NCI-H446 treated with DMSO at 0.1 percent for 48 hours (cell line): ENCODE data around the gene SERPINE1.

Experiments used
- DNase-seq: peaks from one replicate; lab custom pipeline; 2025; lab: John Stamatoyannopoulos, UW

The SERPINE1 gene

GRCh38 chr7:101170617-101171441, 43.9 kb downstream of the SERPINE1 start:
- no peak for DNase-seq

- no peak for DNase-seq
Measured at GRCh38 chr7:101171442-101171837, 44.5 kb downstream of the SERPINE1 start.

DNA sequence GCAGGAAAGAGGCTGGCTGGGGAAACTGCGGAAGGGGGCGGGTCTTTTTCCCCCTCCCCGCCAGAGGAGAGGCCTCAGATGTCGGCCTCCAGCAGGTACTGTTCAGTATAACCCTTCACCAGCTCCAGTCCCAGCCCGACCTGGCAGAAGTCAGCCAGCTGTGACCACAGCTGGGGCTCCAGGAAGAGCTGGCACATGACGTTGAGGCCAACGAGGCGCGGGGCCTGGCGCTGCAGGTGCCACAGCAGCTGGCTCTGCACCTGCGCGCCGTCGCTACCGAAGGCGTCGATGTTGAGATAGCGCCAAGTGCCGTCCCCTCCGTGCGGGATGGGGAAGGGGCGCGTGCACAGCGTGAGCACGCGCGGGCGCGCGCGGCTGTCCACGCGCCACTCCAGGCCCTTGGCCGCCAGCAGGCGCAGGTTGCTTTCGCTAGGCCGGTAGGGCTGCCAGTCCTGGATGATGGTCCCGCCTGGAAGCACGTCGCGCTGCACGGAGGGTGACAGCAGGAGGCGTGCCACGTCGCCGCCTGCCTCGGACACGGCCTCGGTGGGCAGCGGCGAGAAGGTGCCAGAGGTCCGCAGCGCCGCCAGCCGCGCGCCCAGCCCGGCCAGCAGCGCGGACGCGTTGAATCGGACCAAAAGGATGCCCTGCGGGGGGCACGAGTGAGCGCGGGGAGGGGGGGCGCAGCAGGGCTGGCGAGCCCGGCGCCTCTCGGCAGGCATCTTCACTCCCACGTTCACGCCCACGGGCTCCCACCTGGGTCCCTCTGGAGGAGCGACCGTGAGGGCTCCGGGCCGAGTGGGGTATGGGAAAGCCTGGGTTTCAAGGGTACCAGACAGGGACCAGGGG, 45.3 kb downstream of the SERPINE1 start:
- no peak for DNase-seq

DNA sequence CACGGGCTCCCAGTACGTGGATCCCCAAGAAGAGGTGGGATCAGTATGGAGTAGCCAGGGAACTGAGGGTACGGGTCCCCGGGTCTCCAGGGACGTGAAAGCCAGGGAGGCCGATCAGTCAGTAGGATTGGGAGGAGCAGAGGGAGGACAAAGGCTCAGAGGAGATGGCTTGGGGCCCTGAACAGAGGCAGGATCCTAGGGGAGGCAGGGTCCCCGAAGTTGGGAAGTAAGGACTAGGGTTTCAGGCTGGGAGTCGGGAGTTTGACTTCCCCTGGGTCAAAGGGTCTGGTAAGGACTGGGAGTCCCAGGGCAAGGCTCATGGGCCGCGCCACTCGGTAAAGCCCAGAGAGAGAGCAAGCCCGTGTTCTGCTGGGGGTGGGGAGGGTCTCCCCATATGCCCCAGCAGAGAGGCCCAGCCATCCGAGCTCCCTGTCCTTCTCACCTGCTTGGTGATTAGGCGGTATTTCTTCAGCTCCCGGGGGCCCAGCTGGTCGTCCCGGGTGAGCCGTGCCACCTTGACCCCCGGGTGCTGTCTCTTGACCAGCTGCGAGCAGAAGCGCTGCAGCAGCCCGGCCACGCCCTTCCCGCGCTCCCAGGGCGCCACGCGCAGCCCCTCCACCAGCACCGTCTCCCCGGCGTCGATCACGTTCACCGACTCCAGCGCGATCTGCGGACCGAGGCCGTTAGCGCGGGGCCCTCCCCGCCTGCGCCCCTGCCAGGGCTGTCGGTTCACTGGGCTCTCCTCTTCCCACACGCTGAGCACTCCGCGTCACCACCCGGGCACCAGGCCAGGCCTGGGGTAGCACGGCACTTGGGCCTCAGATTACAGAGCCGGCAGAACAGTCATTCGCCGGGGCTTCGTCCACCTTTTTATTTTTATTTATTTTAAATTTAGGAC, 46.2 kb downstream of the SERPINE1 start:
- DNase-seq = no peak

DNA sequence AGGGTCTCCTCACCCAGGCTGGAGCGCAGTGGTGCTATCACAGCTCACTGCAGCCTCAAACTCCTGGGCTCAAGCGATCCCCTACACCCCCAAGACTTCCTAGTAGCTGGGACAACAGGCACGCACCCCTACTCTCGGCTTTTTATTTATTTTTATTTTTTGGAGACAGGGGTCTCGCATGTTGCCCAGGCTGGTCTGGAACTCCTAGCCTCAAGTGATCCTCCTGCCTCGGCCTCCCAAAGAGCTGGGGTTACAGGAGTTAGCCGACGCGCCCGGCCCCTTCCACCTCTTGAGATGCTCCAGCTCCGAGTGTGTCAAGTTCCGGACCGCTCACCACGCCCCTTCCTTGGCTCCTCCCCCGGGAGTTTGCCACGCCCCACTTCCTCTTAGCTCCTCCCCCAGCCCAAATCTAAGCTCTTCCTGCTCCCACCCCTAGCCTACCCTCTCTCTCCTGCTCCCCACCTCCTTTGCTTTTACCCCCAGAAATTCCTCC, 46.9 kb downstream of the SERPINE1 start:
- no peak for DNase-seq

GRCh38 chr7:101174322-101174854, 47.5 kb downstream of the SERPINE1 start:
- DNase-seq = no peak

DNA sequence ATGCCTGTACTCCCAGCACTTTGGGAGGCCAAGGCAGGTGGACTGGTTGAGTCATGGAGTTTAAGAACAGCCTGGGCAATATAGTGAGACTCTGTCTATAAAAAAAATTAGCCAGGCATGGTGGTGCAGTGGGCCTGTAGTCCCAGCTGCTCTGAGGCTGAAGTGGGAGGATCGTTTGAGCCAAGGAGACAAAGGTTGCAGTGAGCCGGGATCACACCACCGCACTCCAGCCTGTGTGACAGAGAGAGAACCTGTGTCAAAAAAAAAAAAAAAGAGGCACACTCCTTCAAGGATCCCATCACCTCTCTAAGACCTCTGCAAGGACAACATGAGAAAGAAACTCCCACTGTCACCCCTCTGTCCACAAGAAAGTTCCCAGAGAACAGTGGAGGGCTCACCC, 48.8 kb downstream of the SERPINE1 start:
- DNase-seq = no peak

DNA sequence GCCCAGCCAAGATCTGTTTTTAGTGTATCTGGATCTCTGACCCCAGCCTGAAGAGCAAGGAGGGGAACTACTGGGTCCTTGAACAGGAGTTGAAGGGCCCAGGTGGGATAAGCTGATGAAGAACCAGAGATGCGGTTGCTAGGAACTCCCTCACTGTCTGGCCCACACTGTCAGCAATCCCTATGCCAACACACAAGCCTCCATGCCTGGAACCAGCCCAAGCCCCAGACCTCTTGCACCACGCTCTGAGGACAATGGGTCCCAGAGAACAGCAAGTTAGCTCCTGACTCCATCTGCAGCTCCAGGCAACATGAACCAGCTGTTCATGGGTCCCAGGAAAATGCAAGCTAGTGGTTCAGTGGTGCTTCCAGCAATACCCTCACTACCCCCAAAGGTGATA, 50.7 kb downstream of the SERPINE1 start:
- DNase-seq = no peak

DNA sequence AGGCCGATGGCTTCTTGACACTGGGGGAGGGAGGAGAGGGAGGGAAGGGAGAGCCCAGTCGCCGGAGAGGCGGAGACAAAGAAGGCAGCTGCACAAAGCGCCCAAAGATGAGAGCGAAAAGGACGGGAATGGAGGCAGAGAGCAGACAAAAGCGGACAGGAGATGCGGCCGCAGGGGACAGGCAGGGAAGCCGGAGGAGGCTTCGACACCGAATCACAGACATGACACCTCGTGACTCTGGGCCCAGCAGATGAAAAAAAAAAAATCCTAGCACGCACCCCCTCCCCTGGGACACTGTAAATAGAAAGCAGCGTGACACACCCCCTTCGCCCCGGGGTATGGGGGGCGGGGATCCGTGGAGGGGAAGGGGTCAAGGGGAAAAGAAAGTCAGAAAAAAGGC, 52.2 kb downstream of the SERPINE1 start:
- no peak for DNase-seq

GRCh38 chr7:101179713-101180112, 52.8 kb downstream of the SERPINE1 start:
- DNase-seq = no peak

- no peak for DNase-seq
Measured at GRCh38 chr7:101180130-101180755, 53.3 kb downstream of the SERPINE1 start, which contains the start of gene NAT16. Gene NAT16, minus strand, starts transcription at chr7:101180293. Its CDS starts 5,486 bp downstream, at chr7:101174807.

GRCh38 chr7:101185258-101185839, 58.4 kb downstream of the SERPINE1 start:
- no peak for DNase-seq

DNA sequence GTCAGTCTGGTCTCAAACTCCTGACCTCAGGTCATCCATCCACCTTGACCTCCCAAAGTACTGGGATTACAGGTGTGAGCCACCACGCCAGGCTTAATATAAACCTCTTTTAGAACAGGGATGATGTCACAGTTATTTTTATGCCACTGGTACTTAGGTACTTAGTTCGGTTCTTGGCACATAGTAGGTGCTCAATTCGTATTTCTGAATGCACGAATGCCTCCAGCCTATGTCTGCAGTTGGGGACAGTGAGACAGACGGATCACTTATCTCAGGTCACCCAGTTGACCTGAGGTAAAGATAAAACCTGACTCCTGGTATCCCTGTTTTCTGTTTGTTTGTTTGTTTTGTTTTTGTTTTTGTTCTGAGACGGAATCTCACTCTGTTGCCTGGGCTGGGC, 59.3 kb downstream of the SERPINE1 start:
- DNase-seq = no peak

- DNase-seq = no peak
Measured at GRCh38 chr7:101186844-101187428, 60.0 kb downstream of the SERPINE1 start.
